NB4 (cell line): Measurements from ENCODE around the gene OR51A7.

Source experiments
- MYC ChIP-seq: IDR thresholded peaks from 2 replicates; pipeline ENCODE4 v1.6.1; 2011; ENCODE audit warnings: low read depth, low read length
- POLR2A ChIP-seq: IDR thresholded peaks from 2 replicates; pipeline ENCODE4 v1.6.1; 2011; ENCODE audit warnings: mild to moderate bottlenecking; ENCODE audit not compliant: insufficient read length; ENCODE audit errors: extremely low read depth
- TF ChIP-seq, protein P1 (sequence below): IDR thresholded peaks from one replicate; pipeline ENCODE4 v1.5.1; 2012; ENCODE audit warnings: low read depth, low read length
- TF ChIP-seq, protein P2 (sequence below): IDR thresholded peaks from 2 replicates; pipeline ENCODE4 v1.6.1; 2011; ENCODE audit warnings: low read depth, low read length

DNA sequence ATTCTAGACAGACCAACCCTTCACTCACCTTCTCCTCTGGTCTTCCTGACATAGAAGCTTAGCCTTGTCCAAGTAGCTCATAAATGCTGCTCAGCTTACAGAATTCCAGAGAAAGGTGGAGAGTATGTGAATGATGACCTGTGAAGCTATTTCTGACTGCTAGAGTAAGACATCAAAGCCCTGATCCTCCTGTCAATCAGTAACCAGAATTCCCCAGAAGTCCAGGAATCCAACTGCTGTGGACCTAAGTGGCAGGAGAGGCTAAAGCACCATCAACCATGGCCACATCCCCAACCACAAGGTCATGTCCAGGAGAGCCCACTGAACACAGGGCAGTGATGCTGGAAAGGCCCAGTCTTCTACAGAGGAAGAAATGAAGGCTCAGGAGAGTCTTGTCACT, 13.0 kb downstream of the OR51A7 start:
- TF ChIP-seq, protein P1, sequence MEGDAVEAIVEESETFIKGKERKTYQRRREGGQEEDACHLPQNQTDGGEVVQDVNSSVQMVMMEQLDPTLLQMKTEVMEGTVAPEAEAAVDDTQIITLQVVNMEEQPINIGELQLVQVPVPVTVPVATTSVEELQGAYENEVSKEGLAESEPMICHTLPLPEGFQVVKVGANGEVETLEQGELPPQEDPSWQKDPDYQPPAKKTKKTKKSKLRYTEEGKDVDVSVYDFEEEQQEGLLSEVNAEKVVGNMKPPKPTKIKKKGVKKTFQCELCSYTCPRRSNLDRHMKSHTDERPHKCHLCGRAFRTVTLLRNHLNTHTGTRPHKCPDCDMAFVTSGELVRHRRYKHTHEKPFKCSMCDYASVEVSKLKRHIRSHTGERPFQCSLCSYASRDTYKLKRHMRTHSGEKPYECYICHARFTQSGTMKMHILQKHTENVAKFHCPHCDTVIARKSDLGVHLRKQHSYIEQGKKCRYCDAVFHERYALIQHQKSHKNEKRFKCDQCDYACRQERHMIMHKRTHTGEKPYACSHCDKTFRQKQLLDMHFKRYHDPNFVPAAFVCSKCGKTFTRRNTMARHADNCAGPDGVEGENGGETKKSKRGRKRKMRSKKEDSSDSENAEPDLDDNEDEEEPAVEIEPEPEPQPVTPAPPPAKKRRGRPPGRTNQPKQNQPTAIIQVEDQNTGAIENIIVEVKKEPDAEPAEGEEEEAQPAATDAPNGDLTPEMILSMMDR: no peak
- TF ChIP-seq POLR2A: no peak
- no peak for TF ChIP-seq MYC
- TF ChIP-seq, protein P2, sequence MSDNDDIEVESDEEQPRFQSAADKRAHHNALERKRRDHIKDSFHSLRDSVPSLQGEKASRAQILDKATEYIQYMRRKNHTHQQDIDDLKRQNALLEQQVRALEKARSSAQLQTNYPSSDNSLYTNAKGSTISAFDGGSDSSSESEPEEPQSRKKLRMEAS: no peak
